Nephron progenitor cell (in vitro differentiated cells): ENCODE results near the gene PDZD4.
"Not testable (repeated sequence)": the region's sequence is repeated elsewhere in the genome, so short reads cannot be mapped to it uniquely, and the experiment has no call there.

Experiments used
- DNase-seq: peaks from one replicate; pipeline ENCODE4 v3.0.0; 2021
- H3K27ac Mint-ChIP-seq: 2 replicates; pipeline ENCODE4 v1.8.0; 2021; ENCODE audit warnings: mild to moderate bottlenecking, moderate library complexity, mixed read lengths
- H3K27me3 Mint-ChIP-seq: 2 replicates; pipeline ENCODE4 v1.8.0; 2021; ENCODE audit warnings: mild to moderate bottlenecking, low read depth, mixed read lengths; ENCODE audit not compliant: poor library complexity
- H3K36me3 Mint-ChIP-seq: 2 replicates; pipeline ENCODE4 v1.8.0; 2021; ENCODE audit warnings: low read depth, mixed read lengths
- H3K4me1 Mint-ChIP-seq: 2 replicates; pipeline ENCODE4 v1.8.0; 2021; ENCODE audit warnings: mixed read lengths
- H3K4me3 Mint-ChIP-seq: 2 replicates; pipeline ENCODE4 v1.8.0; 2021; ENCODE audit warnings: mild to moderate bottlenecking, moderate library complexity, mixed read lengths
- H3K9me3 Mint-ChIP-seq: 2 replicates; pipeline ENCODE4 v1.8.0; 2021; ENCODE audit warnings: mild to moderate bottlenecking, moderate library complexity, mixed read lengths
- CTCF ChIP-seq: fragments of 200-600 bp; sonication (generic); IDR thresholded peaks from 2 replicates; pipeline ENCODE4 v1.5.0; 2021; ENCODE audit warnings: antibody characterized with exemption

PDZD4 gene

GRCh38 chrX:153821066-153821465, 9.3 kb downstream of the PDZD4 start:
- Mint-ChIP-seq H3K36me3 (no peaks in the 10 kb centered on the region), H3K27ac (no peak overlapping the region), H3K4me3 (no peak overlapping the region), H3K27me3 (peaks cover 9% of the 10 kb centered on the region), H3K9me3 (peaks cover 63% of the 10 kb centered on the region), H3K4me1 (peaks cover 32% of the 10 kb centered on the region)
- DNase-seq: no peak
- no peak for TF ChIP-seq CTCF

GRCh38 chrX:153820601-153821000, 9.7 kb downstream of the PDZD4 start:
- no peak for DNase-seq
- H3K27me3 Mint-ChIP-seq: peaks cover 5% of the 10 kb centered on the region
- peaks cover 61% of the 10 kb centered on the region for H3K9me3 Mint-ChIP-seq
- peaks cover 32% of the 10 kb centered on the region for H3K4me1 Mint-ChIP-seq
- no peaks in the 10 kb centered on the region for H3K36me3 Mint-ChIP-seq
- no peak overlapping the region for H3K27ac Mint-ChIP-seq
- no peak overlapping the region for H3K4me3 Mint-ChIP-seq
- TF ChIP-seq CTCF: no peak

- Mint-ChIP-seq H3K27ac (no peak overlapping the region), H3K4me1 (peaks cover 32% of the 10 kb centered on the region), H3K27me3 (no peaks in the 10 kb centered on the region), H3K4me3 (peak overlapping the region; percentile 70), H3K9me3 (peaks cover 67% of the 10 kb centered on the region), H3K36me3 (no peaks in the 10 kb centered on the region)
- no peak for DNase-seq
- TF ChIP-seq CTCF: no peak
Measured at GRCh38 chrX:153819384-153820040, 10.8 kb downstream of the PDZD4 start.

GRCh38 chrX:153818571-153819383, 11.6 kb downstream of the PDZD4 start:
- peaks cover 32% of the 10 kb centered on the region for H3K4me1 Mint-ChIP-seq
- peak; percentile 79 for DNase-seq
- H3K9me3 Mint-ChIP-seq: peaks cover 62% of the 10 kb centered on the region
- H3K27me3 Mint-ChIP-seq: no peaks in the 10 kb centered on the region
- no peaks in the 10 kb centered on the region for H3K36me3 Mint-ChIP-seq
- H3K4me3 Mint-ChIP-seq: peak overlapping the region; percentile 70
- no peak overlapping the region for H3K27ac Mint-ChIP-seq
- no peak for TF ChIP-seq CTCF

GRCh38 chrX:153818064-153818463, 12.3 kb downstream of the PDZD4 start:
- H3K27me3 Mint-ChIP-seq, DNase-seq, H3K36me3 Mint-ChIP-seq, H3K27ac Mint-ChIP-seq, H3K4me3 Mint-ChIP-seq: not testable (repeated sequence)
- peaks cover 63% of the 10 kb centered on the region for H3K9me3 Mint-ChIP-seq
- H3K4me1 Mint-ChIP-seq: peaks cover 32% of the 10 kb centered on the region

GRCh38 chrX:153816831-153817690, 13.3 kb downstream of the PDZD4 start:
- no peak for TF ChIP-seq CTCF
- Mint-ChIP-seq H3K27ac (peak overlapping the region; percentile 17), H3K4me1 (peaks cover 29% of the 10 kb centered on the region), H3K4me3 (peak overlapping the region; percentile 26), H3K9me3 (peaks cover 64% of the 10 kb centered on the region), H3K27me3 (no peaks in the 10 kb centered on the region), H3K36me3 (no peaks in the 10 kb centered on the region)
- DNase-seq: no peak
